H1 (cell line): Measurements from ENCODE around the gene PLK5. TPM values are rescaled to one million over a fixed set of nuclear protein-coding genes. Genes with fewer than 3 reads are reported as not detected.

Source experiments
- CTCF ChIA-PET: fragments of 300-600 bp; sonication (Branson Sonifier 250); formaldehyde crosslinking; loops from one replicate; lab custom pipeline; 2021; ENCODE audit not compliant: partially characterized antibody; lab: Charles Lee
- POLR2A ChIA-PET: fragments of 300-600 bp; sonication (Branson Sonifier 250); formaldehyde crosslinking; loops from one replicate; lab custom pipeline; 2021; ENCODE audit warnings: inconsistent platforms; ENCODE audit not compliant: partially characterized antibody; lab: Charles Lee
- DNase-seq, 2 experiments: peaks; one replicate each; pipeline versions ENCODE4 v3.0.0 to v3.0.0-alpha.2; 2010 to 2022; ENCODE audit warnings: low spot score in 2 of 2, low read depth in 1 of 2, mixed read lengths in 1 of 2
- FAIRE-seq: peaks from 2 replicates; lab custom pipeline; 2011; peaks lifted over from hg19 to GRCh38; lab: Jason Lieb, UNC
- H2AFZ ChIP-seq: 2 replicates; pipeline ENCODE4 v1.8.1; 2012; ENCODE audit warnings: low read length, inconsistent platforms
- H2AK5ac ChIP-seq: 2 replicates; pipeline ENCODE4 v1.6.1; 2013; ENCODE audit warnings: low read depth, low read length
- H2BK120ac ChIP-seq: replicated peaks from 2 replicates; pipeline ENCODE3; 2013; ENCODE audit warnings: low read depth, low read length, inconsistent platforms
- H2BK12ac ChIP-seq: 2 replicates; pipeline ENCODE4 v1.6.1; 2013; ENCODE audit warnings: low read depth, low read length
- H2BK15ac ChIP-seq: 2 replicates; pipeline ENCODE4 v1.6.1; 2013; ENCODE audit warnings: low read length
- H2BK20ac ChIP-seq: 2 replicates; pipeline ENCODE4 v1.6.1; 2013; ENCODE audit warnings: low read length
- H2BK5ac ChIP-seq: 2 replicates; pipeline ENCODE4 v1.6.1; 2013; ENCODE audit warnings: low read depth, low read length
- H3K14ac ChIP-seq: 2 replicates; pipeline ENCODE4 v1.6.1; 2013; ENCODE audit warnings: inconsistent platforms; ENCODE audit not compliant: insufficient read length
- H3K18ac ChIP-seq: 2 replicates; pipeline ENCODE4 v1.6.1; 2013; ENCODE audit warnings: low read length; ENCODE audit errors: extremely low read depth
- H3K23ac ChIP-seq: 2 replicates; pipeline ENCODE4 v1.6.1; 2013; ENCODE audit warnings: inconsistent platforms; ENCODE audit not compliant: insufficient read length
- H3K23me2 ChIP-seq: 2 replicates; pipeline ENCODE4 v1.6.1; 2013; ENCODE audit warnings: low read depth, low read length
- H3K27ac ChIP-seq: 2 replicates; pipeline ENCODE4 v1.6.1; 2011; ENCODE audit warnings: low read depth, low read length, inconsistent platforms
- H3K27me3 ChIP-seq, 4 experiments: replicated peaks in 1 of 4; 1 replicate in 1 of 4; 2 replicates in 3 of 4; pipeline versions ENCODE4 v1.6.1 to v1.8.1; 2011 to 2013; ENCODE audit warnings: low read length in 3 of 4, mild to moderate bottlenecking in 3 of 4, inconsistent platforms in 2 of 4, mixed read lengths in 2 of 4, moderate library complexity in 1 of 4; ENCODE audit not compliant: control insufficient read depth in 3 of 4, insufficient read depth in 3 of 4; ENCODE audit errors: extremely low read depth in 1 of 4
- H3K36me3 ChIP-seq, 4 experiments: 2 replicates each; pipeline versions ENCODE4 v1.6.1 to v1.8.1; 2011 to 2013; ENCODE audit warnings: mild to moderate bottlenecking in 4 of 4, low read length in 3 of 4, moderate library complexity in 2 of 4, control low read depth in 1 of 4, inconsistent platforms in 1 of 4; ENCODE audit not compliant: insufficient read depth in 4 of 4, control insufficient read depth in 2 of 4
- H3K4ac ChIP-seq: replicated peaks from 2 replicates; pipeline ENCODE3; 2013; ENCODE audit warnings: low read length, low read depth, mixed read lengths, inconsistent platforms; ENCODE audit not compliant: insufficient read length
- H3K4me1 ChIP-seq, 4 experiments: replicated peaks in 1 of 4; 1 replicate in 1 of 4; 2 replicates in 3 of 4; pipeline versions ENCODE4 v1.6.1 to v1.8.1; 2011 to 2013; ENCODE audit warnings: low read length in 3 of 4, inconsistent platforms in 2 of 4, mixed read lengths in 1 of 4; ENCODE audit not compliant: insufficient read depth in 4 of 4, control insufficient read depth in 3 of 4
- H3K4me2 ChIP-seq, 2 experiments: 2 replicates each; pipeline versions ENCODE4 v1.6.1 to v1.8.1; 2011 to 2013; ENCODE audit warnings: low read depth in 2 of 2, low read length in 2 of 2, control low read depth in 1 of 2, inconsistent platforms in 1 of 2, mild to moderate bottlenecking in 1 of 2; ENCODE audit not compliant: insufficient read depth in 1 of 2
- H3K4me3 ChIP-seq, 4 experiments: fragments of 200-600, 300-600 bp in 1 of 4; sonication (generic), shearing (Covaris generic), sonication (Bioruptor Twin) in 1 of 4; 2 replicates each; pipeline versions ENCODE4 v1.5.1 to v1.8.1; 2011 to 2016; ENCODE audit warnings: low read length in 4 of 4, low read depth in 3 of 4, control low read depth in 2 of 4, inconsistent platforms in 2 of 4, mild to moderate bottlenecking in 2 of 4, mixed read lengths in 1 of 4, moderate library complexity in 1 of 4; ENCODE audit not compliant: insufficient read depth in 2 of 4; ENCODE audit errors: extremely low read depth in 1 of 4
- H3K56ac ChIP-seq: replicated peaks from 2 replicates; pipeline ENCODE3; 2013; ENCODE audit warnings: low read depth, mild to moderate bottlenecking, mixed read lengths, low read length, inconsistent platforms; ENCODE audit not compliant: insufficient read length
- H3K79me1 ChIP-seq: 2 replicates; pipeline ENCODE4 v1.6.1; 2013; ENCODE audit warnings: low read depth, low read length, control low read depth
- H3K79me2 ChIP-seq, 2 experiments: 2 replicates each; pipeline versions ENCODE4 v1.6.1 to v1.8.1; 2012 to 2013; ENCODE audit warnings: low read length in 2 of 2, mild to moderate bottlenecking in 2 of 2, inconsistent platforms in 1 of 2; ENCODE audit not compliant: insufficient read depth in 2 of 2, control insufficient read depth in 1 of 2
- H3K9ac ChIP-seq, 4 experiments: replicated peaks in 1 of 4; 1 replicate in 1 of 4; 2 replicates in 3 of 4; pipeline versions ENCODE4 v1.6.1 to v1.8.1; 2011 to 2013; ENCODE audit warnings: low read depth in 3 of 4, low read length in 3 of 4, control low read depth in 2 of 4, mild to moderate bottlenecking in 2 of 4, moderate library complexity in 2 of 4, inconsistent platforms in 1 of 4; ENCODE audit errors: extremely low read depth in 1 of 4
- H3K9me3 ChIP-seq, 2 experiments: 2 replicates each; pipeline versions ENCODE4 v1.6.1 to v1.8.1; 2012 to 2013; ENCODE audit warnings: mild to moderate bottlenecking in 2 of 2, moderate library complexity in 2 of 2, control low read depth in 1 of 2, inconsistent platforms in 1 of 2, low read depth in 1 of 2, low read length in 1 of 2, mixed read lengths in 1 of 2; ENCODE audit not compliant: insufficient read depth in 2 of 2
- H4K20me1 ChIP-seq, 2 experiments: replicated peaks in 1 of 2; 2 replicates each; pipeline versions ENCODE3 to v1.8.1; 2011 to 2013; ENCODE audit warnings: inconsistent platforms in 2 of 2, low read length in 2 of 2, mild to moderate bottlenecking in 1 of 2; ENCODE audit not compliant: insufficient read depth in 2 of 2, control insufficient read depth in 1 of 2
- H4K5ac ChIP-seq: 2 replicates; pipeline ENCODE4 v1.6.1; 2013; ENCODE audit warnings: low read length, low read depth, mixed read lengths, inconsistent platforms; ENCODE audit not compliant: insufficient read length
- H4K8ac ChIP-seq: 2 replicates; pipeline ENCODE4 v1.8.0; 2013; ENCODE audit warnings: mild to moderate bottlenecking, moderate library complexity, low read length, inconsistent platforms; ENCODE audit not compliant: insufficient read depth; ENCODE audit errors: extremely low read depth
- H4K91ac ChIP-seq: replicated peaks from 2 replicates; pipeline ENCODE3; 2013; ENCODE audit warnings: low read length, mixed read lengths, inconsistent platforms; ENCODE audit not compliant: insufficient read length
- CBX8 ChIP-seq: fragments of 300-800, 300-1000 bp; sonication (generic); IDR thresholded peaks from 2 replicates; pipeline ENCODE4 v1.7.1; 2016; ENCODE audit warnings: low read depth, low read length, borderline replicate concordance
- MAX ChIP-seq: IDR thresholded peaks from 2 replicates; pipeline ENCODE4 v1.6.1; 2012; ENCODE audit warnings: inconsistent platforms
- POLR2A ChIP-seq, 2 experiments: IDR thresholded peaks; 1 replicate in 1 of 2; 2 replicates in 1 of 2; pipeline ENCODE4 v1.6.1; 2011; ENCODE audit warnings: low read depth in 2 of 2, low read length in 2 of 2, mild to moderate bottlenecking in 2 of 2; ENCODE audit errors: control extremely low read depth in 1 of 2
- POU5F1 ChIP-seq: IDR thresholded peaks from 2 replicates; pipeline ENCODE4 v1.6.1; 2011; ENCODE audit warnings: low read depth, mild to moderate bottlenecking, low read length, moderate library complexity
- SP2 ChIP-seq: IDR thresholded peaks from 2 replicates; pipeline ENCODE4 v1.6.1; 2012; ENCODE audit warnings: mild to moderate bottlenecking, low read length, inconsistent platforms
- TBP ChIP-seq: IDR thresholded peaks from 2 replicates; pipeline ENCODE4 v1.6.1; 2011; ENCODE audit warnings: low read depth, low read length, improper control_type of control experiment
- WGBS, 2 experiments: shearing (Covaris generic) in 1 of 2; methylation state at CpG; one replicate each; pipeline versions ENCODE4 v1.1.6 to v1.1.7; 2013 to 2015; ENCODE audit warnings: low lambda C conversion rate in 2 of 2, mixed read lengths in 2 of 2, inconsistent platforms in 1 of 2, low coverage in 1 of 2, missing lambda C conversion rate in 1 of 2; ENCODE audit not compliant: insufficient replicate concordance in 2 of 2, insufficient coverage in 1 of 2, insufficient read length in 1 of 2; ENCODE audit errors: extremely low coverage in 1 of 2, missing lambda C conversion rate in 1 of 2; 5-methylcytosine and 5-hydroxymethylcytosine counted together
- polyA plus RNA-seq, 7 experiments: library from polyadenylated mRNA; depleted of rRNA in 3 of 7; stranded (reverse) in 5 of 7; unstranded in 2 of 7; fragments of >200 nt in 5 of 7; fragments of 200-250 nt in 2 of 7; gene quantifications; 1 replicate in 5 of 7; 2 replicates in 1 of 7; 4 replicates in 1 of 7; pipeline versions ENCODE4 v1.2.1 to v1.2.3, GENCODE V29; 2011 to 2013; ENCODE audit warnings: missing spikeins in 2 of 7, mixed read lengths in 2 of 7
- total RNA-seq: library from RNA; stranded (reverse); fragmentation: NEBNext Ultra II Directional; extraction: Animal tissue kit (Norgen Biotek cat#: 25700); gene quantifications from 2 replicates; pipeline ENCODE4 v1.2.1, GENCODE V29; 2021
- TF ChIP-seq, protein P1 (sequence below), 3 experiments: IDR thresholded peaks; 1 replicate in 2 of 3; 2 replicates in 1 of 3; pipeline versions ENCODE4 v1.5.1 to v1.6.1; 2011; ENCODE audit warnings: low read length in 3 of 3, mild to moderate bottlenecking in 3 of 3, inconsistent platforms in 2 of 3, low read depth in 1 of 3, moderate library complexity in 1 of 3; ENCODE audit not compliant: insufficient read depth in 1 of 3; ENCODE audit errors: control extremely low read depth in 1 of 3

Gene PLK5
- total and polyA plus RNA-seq, 2 of the 8 experiments (the other 6 are each of a cell fraction or from before 2014, with no cell fraction given) = 0.43 to 0.45 TPM

GRCh38 chr19:1570836-1571235 lies 47.0 kb downstream of the PLK5 start:
- peaks cover 3% of the 10 kb centered on the region; the same call in 1 of the 2 replicates for H3K23me2 ChIP-seq
- peaks cover 8 to 26% (median 14%) of the 10 kb centered on the region in 4 experiments for H3K27me3 ChIP-seq
- H3K9me3 ChIP-seq = peaks cover 0 to 8% of the 10 kb centered on the region in 2 experiments; a peak in 2 of 4 replicates
- H2AK5ac ChIP-seq = no peak overlapping the region
- peaks cover 4% of the 10 kb centered on the region; the same call in 1 of the 2 replicates for H3K79me1 ChIP-seq
- no peak overlapping the region for H2BK5ac ChIP-seq
- H3K79me2 ChIP-seq = peaks cover 4 to 12% of the 10 kb centered on the region in 2 experiments
- H2BK12ac ChIP-seq = no peak overlapping the region
- no peak for TF ChIP-seq POU5F1
- no peak for TF ChIP-seq MAX
- TF ChIP-seq, protein P1, sequence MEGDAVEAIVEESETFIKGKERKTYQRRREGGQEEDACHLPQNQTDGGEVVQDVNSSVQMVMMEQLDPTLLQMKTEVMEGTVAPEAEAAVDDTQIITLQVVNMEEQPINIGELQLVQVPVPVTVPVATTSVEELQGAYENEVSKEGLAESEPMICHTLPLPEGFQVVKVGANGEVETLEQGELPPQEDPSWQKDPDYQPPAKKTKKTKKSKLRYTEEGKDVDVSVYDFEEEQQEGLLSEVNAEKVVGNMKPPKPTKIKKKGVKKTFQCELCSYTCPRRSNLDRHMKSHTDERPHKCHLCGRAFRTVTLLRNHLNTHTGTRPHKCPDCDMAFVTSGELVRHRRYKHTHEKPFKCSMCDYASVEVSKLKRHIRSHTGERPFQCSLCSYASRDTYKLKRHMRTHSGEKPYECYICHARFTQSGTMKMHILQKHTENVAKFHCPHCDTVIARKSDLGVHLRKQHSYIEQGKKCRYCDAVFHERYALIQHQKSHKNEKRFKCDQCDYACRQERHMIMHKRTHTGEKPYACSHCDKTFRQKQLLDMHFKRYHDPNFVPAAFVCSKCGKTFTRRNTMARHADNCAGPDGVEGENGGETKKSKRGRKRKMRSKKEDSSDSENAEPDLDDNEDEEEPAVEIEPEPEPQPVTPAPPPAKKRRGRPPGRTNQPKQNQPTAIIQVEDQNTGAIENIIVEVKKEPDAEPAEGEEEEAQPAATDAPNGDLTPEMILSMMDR (IDR thresholded peaks at IDR 0.05; ENCODE audit: control extremely low read depth in 1 of 3, insufficient read depth in 1 of 3, low read depth in 1 of 3, low read length in 3 of 3) = no peak
- no peak for TF ChIP-seq CBX8
- no peak for TF ChIP-seq SP2
- no peak for TF ChIP-seq POLR2A (IDR thresholded peaks at IDR 0.05; ENCODE audit: control extremely low read depth in 1 of 2, low read depth in 2 of 2, low read length in 2 of 2)
- no peak for TF ChIP-seq TBP
- no peak overlapping the region for H2BK20ac ChIP-seq
- ChIA-PET POLR2A (interaction anchor here (0.9 kb wide), 2 partner anchors 15 to 20 kb away, joined by 3 to 5 read pairs; no protein-coding TSS in a partner anchor), CTCF (interaction anchor here (1.4 kb wide), 1 partner anchor 24 kb away, joined by 6 read pairs; no protein-coding TSS in a partner anchor)
- H2BK120ac ChIP-seq = no peak overlapping the region
- H3K36me3 ChIP-seq = no peaks in the 10 kb centered on the region; a peak in 1 of 8 replicates
- H3K27ac ChIP-seq = no peak overlapping the region
- no peak overlapping the region for H4K91ac ChIP-seq
- FAIRE-seq (no peak), DNase-seq (no peak)
- no peak overlapping the region for H3K23ac ChIP-seq
- peaks cover 3 to 6% of the 10 kb centered on the region in 2 experiments for H4K20me1 ChIP-seq
- no peak overlapping the region for H3K14ac ChIP-seq
- H3K18ac ChIP-seq = no peak overlapping the region
- no peak overlapping the region for H3K4me3 ChIP-seq
- H3K9ac ChIP-seq = no peak overlapping the region
- H3K4me2 ChIP-seq = no peak overlapping the region
- no peak overlapping the region for H2AFZ ChIP-seq
- no peak overlapping the region for H3K56ac ChIP-seq
- H3K4me1 ChIP-seq = peaks cover 0 to 7% (median 3%) of the 10 kb centered on the region in 4 experiments; a peak in 6 of 7 replicates
- H4K5ac ChIP-seq = no peak overlapping the region
- H2BK15ac ChIP-seq = no peak overlapping the region
- WGBS, 2 experiments = 93% methylated on average over 13 of the region's 13 CpGs; no CpG with 5 or more reads in 1 of the 2 experiments
- H4K8ac ChIP-seq = no peak overlapping the region
- no peak overlapping the region for H3K4ac ChIP-seq
